ENCODE results near the gene C1QTNF12. TPM values are rescaled to one million over a fixed set of nuclear protein-coding genes. Genes with fewer than 3 reads are reported as not detected.

The C1QTNF12 gene
- total and polyA plus RNA-seq, 2 of the 8 experiments (the other 6 are each of a cell fraction or from before 2014, with no cell fraction given) = 2.1 to 3.7 TPM

DNA sequence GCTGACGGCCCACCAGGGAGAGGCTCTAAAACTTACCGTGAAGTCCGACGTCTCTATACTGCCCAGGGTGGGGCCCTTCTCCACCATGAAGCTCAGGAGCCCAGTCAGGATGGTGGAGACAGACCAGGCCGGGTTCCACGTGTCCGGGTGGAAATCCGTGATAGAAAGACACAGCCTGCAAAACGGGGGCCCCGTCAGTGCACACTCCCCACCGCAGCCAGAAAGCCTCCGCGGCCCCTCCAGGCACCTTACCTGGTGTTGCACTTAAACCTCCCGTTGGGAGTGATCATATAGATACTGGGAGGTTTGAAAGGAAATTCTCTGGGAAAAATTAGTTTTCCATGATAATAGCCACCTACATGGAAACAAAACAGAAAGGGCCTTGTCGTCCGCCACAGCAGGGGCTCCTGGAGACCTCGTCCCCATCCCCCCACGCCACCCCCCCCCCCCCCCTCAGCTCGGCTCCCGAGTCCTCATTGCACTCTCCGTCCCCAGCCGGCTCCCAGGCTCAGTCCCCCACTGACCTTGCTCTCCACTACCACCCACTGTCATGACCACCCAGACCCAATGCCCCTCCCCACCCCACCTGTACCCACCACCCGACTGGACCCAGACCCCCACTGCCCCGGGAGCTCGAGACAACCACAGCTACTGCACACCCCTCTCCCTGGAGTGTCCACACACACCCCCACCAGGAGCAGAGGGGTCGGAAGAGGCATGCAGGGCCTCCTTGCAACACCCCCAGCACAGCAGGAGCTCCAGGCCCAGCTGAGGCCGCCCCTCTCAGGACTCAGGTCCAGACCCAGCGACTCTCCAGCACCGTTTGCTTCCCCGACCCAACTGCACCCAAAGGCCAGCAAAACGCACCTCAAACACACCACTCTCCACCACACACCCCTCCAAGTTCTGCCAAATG lies 10.7 kb upstream of the C1QTNF12 start:
- H3K9ac ChIP-seq (replicated peaks in 1 of 4; ENCODE audit: extremely low read depth in 1 of 4, low read depth in 3 of 4, low read length in 3 of 4) = no peak overlapping the region
- H2AK5ac ChIP-seq (ENCODE audit: low read depth, low read length) = no peak overlapping the region
- peaks cover 0 to 14% (median 8%) of the 10 kb centered on the region in 4 experiments; a peak in 6 of 7 replicates for H3K4me1 ChIP-seq (replicated peaks in 1 of 4; ENCODE audit: control insufficient read depth in 3 of 4, insufficient read depth in 4 of 4, low read length in 3 of 4)
- no peak overlapping the region for H3K4ac ChIP-seq (replicated peaks; ENCODE audit: insufficient read length, low read depth, low read length)
- no peak overlapping the region for H2BK20ac ChIP-seq (ENCODE audit: low read length)
- H3K9me3 ChIP-seq (ENCODE audit: insufficient read depth in 2 of 2, low read depth in 1 of 2, low read length in 1 of 2) = no peaks in the 10 kb centered on the region
- H2BK120ac ChIP-seq (replicated peaks; ENCODE audit: low read depth, low read length) = no peak overlapping the region
- peaks cover 2 to 35% (median 19%) of the 10 kb centered on the region in 4 experiments; a peak in 7 of 8 replicates for H3K36me3 ChIP-seq (ENCODE audit: control insufficient read depth in 2 of 4, insufficient read depth in 4 of 4, low read length in 3 of 4)
- H3K27ac ChIP-seq (ENCODE audit: low read depth, low read length) = no peak overlapping the region; the same call in 1 of the 2 replicates
- H4K8ac ChIP-seq (ENCODE audit: extremely low read depth, insufficient read depth, low read length) = peak overlapping the region; percentile 66
- peaks cover 8% of the 10 kb centered on the region for H3K79me1 ChIP-seq (ENCODE audit: low read depth, low read length)
- H2BK12ac ChIP-seq (ENCODE audit: low read depth, low read length) = peak overlapping the region; percentile 63; the same call in 1 of the 2 replicates
- H4K5ac ChIP-seq (ENCODE audit: insufficient read length, low read depth, low read length) = peak overlapping the region; percentile 45
- no peak overlapping the region for H2BK15ac ChIP-seq (ENCODE audit: low read length)
- no peak overlapping the region for H3K56ac ChIP-seq (replicated peaks; ENCODE audit: insufficient read length, low read depth, low read length)
- H4K91ac ChIP-seq (replicated peaks; ENCODE audit: insufficient read length, low read length) = no peak overlapping the region
- H3K18ac ChIP-seq (ENCODE audit: extremely low read depth, low read length) = peak overlapping the region; percentile 6; the same call in 1 of the 2 replicates
- H2BK5ac ChIP-seq (ENCODE audit: low read depth, low read length) = peak overlapping the region; percentile 78; the same call in 1 of the 2 replicates
- H3K23ac ChIP-seq (ENCODE audit: insufficient read length) = no peak overlapping the region
- H2AFZ ChIP-seq (ENCODE audit: low read length) = no peak overlapping the region
- no peak overlapping the region for H3K4me3 ChIP-seq (ENCODE audit: extremely low read depth in 1 of 4, insufficient read depth in 2 of 4, low read depth in 3 of 4, low read length in 4 of 4)
- peak overlapping the region; percentile 28 to 33; a peak in 3 of 4 replicates for H3K4me2 ChIP-seq (ENCODE audit: insufficient read depth in 1 of 2, low read depth in 2 of 2, low read length in 2 of 2)
- peaks cover 0 to 5% of the 10 kb centered on the region in 2 experiments; a peak in 1 of 4 replicates for H3K79me2 ChIP-seq (ENCODE audit: control insufficient read depth in 1 of 2, insufficient read depth in 2 of 2, low read length in 2 of 2)
- ChIA-PET POLR2A (ENCODE audit: partially characterized antibody) (interaction anchor here (1.5 kb wide), 1 partner anchor 13 kb away, joined by 7 read pairs; no protein-coding TSS in a partner anchor), CTCF (ENCODE audit: partially characterized antibody) (interaction anchor here (0.6 to 2.0 kb wide), 6 partner anchors 10 to 193 kb away, joined by 3 to 11 read pairs (median 4); partner anchors contain the start of gene B3GALT6)
- no peaks in the 10 kb centered on the region for H3K23me2 ChIP-seq (ENCODE audit: low read depth, low read length)
- no peak for DNase-seq (ENCODE audit: low read depth in 1 of 2, low spot score in 2 of 2)
- H4K20me1 ChIP-seq (replicated peaks in 1 of 2; ENCODE audit: control insufficient read depth in 1 of 2, insufficient read depth in 2 of 2, low read length in 2 of 2) = peaks cover 7 to 31% of the 10 kb centered on the region in 2 experiments
- FAIRE-seq = no peak
- H3K14ac ChIP-seq (ENCODE audit: insufficient read length) = no peak overlapping the region
- WGBS, 2 experiments (ENCODE audit: extremely low coverage in 1 of 2, insufficient coverage in 1 of 2, insufficient read length in 1 of 2, insufficient replicate concordance in 2 of 2, low coverage in 1 of 2, low lambda C conversion rate in 2 of 2, missing lambda C conversion rate in 1 of 2) = 88% methylated on average over 23 of the region's 31 CpGs; no CpG with 5 or more reads in 1 of the 2 experiments
- H3K27me3 ChIP-seq (replicated peaks in 1 of 4; ENCODE audit: control insufficient read depth in 3 of 4, extremely low read depth in 1 of 4, insufficient read depth in 3 of 4, low read length in 3 of 4) = no peaks in the 10 kb centered on the region
- TF ChIP-seq, protein P1, sequence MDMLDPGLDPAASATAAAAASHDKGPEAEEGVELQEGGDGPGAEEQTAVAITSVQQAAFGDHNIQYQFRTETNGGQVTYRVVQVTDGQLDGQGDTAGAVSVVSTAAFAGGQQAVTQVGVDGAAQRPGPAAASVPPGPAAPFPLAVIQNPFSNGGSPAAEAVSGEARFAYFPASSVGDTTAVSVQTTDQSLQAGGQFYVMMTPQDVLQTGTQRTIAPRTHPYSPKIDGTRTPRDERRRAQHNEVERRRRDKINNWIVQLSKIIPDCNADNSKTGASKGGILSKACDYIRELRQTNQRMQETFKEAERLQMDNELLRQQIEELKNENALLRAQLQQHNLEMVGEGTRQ (IDR thresholded peaks at IDR 0.05; ENCODE audit: low read length) = no peak
- TF ChIP-seq CEBPB (IDR thresholded peaks at IDR 0.05; ENCODE audit: low read depth, low read length) = no peak
- TF ChIP-seq RAD21 (IDR thresholded peaks at IDR 0.05 in 1 of 2, conservative IDR thresholded peaks at IDR 0.05 in 1 of 2; ENCODE audit: low read depth in 2 of 2, low read length in 2 of 2) = no peak
- TF ChIP-seq, protein P2, sequence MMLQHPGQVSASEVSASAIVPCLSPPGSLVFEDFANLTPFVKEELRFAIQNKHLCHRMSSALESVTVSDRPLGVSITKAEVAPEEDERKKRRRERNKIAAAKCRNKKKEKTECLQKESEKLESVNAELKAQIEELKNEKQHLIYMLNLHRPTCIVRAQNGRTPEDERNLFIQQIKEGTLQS (IDR thresholded peaks at IDR 0.05; ENCODE audit: insufficient read depth, low read depth, low read length) = no peak
- TF ChIP-seq GABPA (IDR thresholded peaks at IDR 0.05; ENCODE audit: borderline replicate concordance, insufficient read depth, low read length) = no peak
- TF ChIP-seq ASH2L (IDR thresholded peaks at IDR 0.05; ENCODE audit: low read length) = no peak
- no peak for TF ChIP-seq TCF12 (IDR thresholded peaks at IDR 0.05; ENCODE audit: low read depth, low read length)
